ENCODE data around the gene BBS9.

DNA sequence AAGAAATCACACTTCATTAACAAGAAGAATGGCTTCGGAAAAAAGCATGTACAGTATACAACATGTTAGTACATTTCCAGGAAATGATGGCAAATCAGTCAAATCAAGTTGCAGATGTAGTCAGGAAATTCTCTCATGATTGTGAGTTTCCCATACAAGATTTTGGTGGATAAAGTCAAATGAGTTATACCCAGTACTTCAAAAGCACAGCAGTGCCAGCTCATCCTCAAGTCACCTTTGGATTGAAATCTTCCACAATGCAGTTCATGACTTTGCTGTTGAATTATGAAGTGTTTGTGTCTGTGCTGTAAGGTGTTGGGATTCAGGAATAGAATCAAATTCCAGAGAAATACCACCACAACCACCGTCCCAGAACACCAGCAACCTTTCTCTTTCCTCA lies 474.7 kb downstream of the BBS9 start:
- TF ChIP-seq CTCF (IDR thresholded peaks at IDR 0.05; ENCODE audit: insufficient read depth, low read length, poor library complexity, severe bottlenecking) (no peak), EZH2phosphoT487 (conservative IDR thresholded peaks at IDR 0.05; ENCODE audit: low read length) (no peak)

All from SU-DHL-6 (cell line).